OCI-LY3 (cell line): ENCODE data around the gene PALLD.

ENCODE experiments used
- CTCF ChIP-seq: fragments of 200-600, 300-600 bp; sonication (generic); IDR thresholded peaks from 2 replicates; pipeline ENCODE4 v1.5.1; 2014; ENCODE audit warnings: antibody characterized with exemption, low read length, low read depth
- EZH2phosphoT487 ChIP-seq: fragments of 200-600 bp; shearing (Covaris generic); IDR thresholded peaks from 2 replicates; pipeline ENCODE4 v1.6.1; 2018; ENCODE audit warnings: antibody characterized with exemption, mixed run types, low read depth

GRCh38 chr4:168677063-168677462 lies 180.2 kb downstream of the PALLD start:
- no peak for TF ChIP-seq CTCF
- TF ChIP-seq EZH2phosphoT487: no peak
